Fibroblast of skin of left quadriceps (primary cell): Measurements from ENCODE around the gene UGT1A8.

Experiments used
- DNase-seq, 2 experiments: peaks; one replicate each; pipeline ENCODE4 v3.0.0-alpha.2; 2013; ENCODE audit warnings: low read depth in 2 of 2

Gene UGT1A8

GRCh38 chr2:233799716-233800115 lies 182.3 kb downstream of the UGT1A8 start:
- DNase-seq: no peak

- DNase-seq: no peak
Observed at GRCh38 chr2:233800208-233800607, 182.8 kb downstream of the UGT1A8 start.

- DNase-seq: no peak
Observed at GRCh38 chr2:233801357-233802131, 184.1 kb downstream of the UGT1A8 start.

GRCh38 chr2:233802132-233802815 lies 184.8 kb downstream of the UGT1A8 start:
- DNase-seq: no peak

GRCh38 chr2:233803292-233803911 lies 186.0 kb downstream of the UGT1A8 start:
- no peak for DNase-seq

GRCh38 chr2:233803994-233804393 lies 186.6 kb downstream of the UGT1A8 start:
- DNase-seq: no peak

GRCh38 chr2:233807215-233807865 lies 189.9 kb downstream of the UGT1A8 start:
- DNase-seq: no peak

- no peak for DNase-seq
Observed at GRCh38 chr2:233807966-233808935, 190.8 kb downstream of the UGT1A8 start.

- no peak for DNase-seq
Observed at GRCh38 chr2:233810385-233810784, 193.0 kb downstream of the UGT1A8 start.

GRCh38 chr2:233811087-233811486 lies 193.7 kb downstream of the UGT1A8 start:
- DNase-seq: no peak

- no peak for DNase-seq
Observed at GRCh38 chr2:233811732-233812131, 194.3 kb downstream of the UGT1A8 start.

- DNase-seq: no peak
Observed at GRCh38 chr2:233813236-233814055, 196.0 kb downstream of the UGT1A8 start.

GRCh38 chr2:233814056-233814835 lies 196.8 kb downstream of the UGT1A8 start:
- DNase-seq: no peak

- DNase-seq: no peak
Observed at GRCh38 chr2:233815861-233816260, 198.4 kb downstream of the UGT1A8 start.

GRCh38 chr2:233816334-233816733 lies 198.9 kb downstream of the UGT1A8 start:
- DNase-seq: no peak

GRCh38 chr2:233816771-233817170 lies 199.3 kb downstream of the UGT1A8 start:
- no peak for DNase-seq

GRCh38 chr2:233817361-233817911 lies 200.0 kb downstream of the UGT1A8 start:
- no peak for DNase-seq

- no peak for DNase-seq
Observed at GRCh38 chr2:233817995-233818638, 200.7 kb downstream of the UGT1A8 start.
